Mammary epithelial cell (primary cell): Measurements from ENCODE around the gene WDR1.

ENCODE experiments used
- EZH2 ChIP-seq: IDR thresholded peaks from 2 replicates; pipeline ENCODE4 v1.6.1; 2012; ENCODE audit warnings: low read length, inconsistent platforms, borderline replicate concordance
- TF ChIP-seq, protein P1 (sequence below), 2 donors: IDR thresholded peaks in 1 of 2; conservative IDR thresholded peaks in 1 of 2; 2 replicates each; pipeline ENCODE4 v1.5.1; 2011 to 2012; ENCODE audit warnings: inconsistent platforms in 2 of 2, low read length in 2 of 2, mild to moderate bottlenecking in 2 of 2, control low read depth in 1 of 2, low read depth in 1 of 2; ENCODE audit not compliant: insufficient read depth in 1 of 2; ENCODE audit errors: extremely low read depth in 1 of 2

DNA sequence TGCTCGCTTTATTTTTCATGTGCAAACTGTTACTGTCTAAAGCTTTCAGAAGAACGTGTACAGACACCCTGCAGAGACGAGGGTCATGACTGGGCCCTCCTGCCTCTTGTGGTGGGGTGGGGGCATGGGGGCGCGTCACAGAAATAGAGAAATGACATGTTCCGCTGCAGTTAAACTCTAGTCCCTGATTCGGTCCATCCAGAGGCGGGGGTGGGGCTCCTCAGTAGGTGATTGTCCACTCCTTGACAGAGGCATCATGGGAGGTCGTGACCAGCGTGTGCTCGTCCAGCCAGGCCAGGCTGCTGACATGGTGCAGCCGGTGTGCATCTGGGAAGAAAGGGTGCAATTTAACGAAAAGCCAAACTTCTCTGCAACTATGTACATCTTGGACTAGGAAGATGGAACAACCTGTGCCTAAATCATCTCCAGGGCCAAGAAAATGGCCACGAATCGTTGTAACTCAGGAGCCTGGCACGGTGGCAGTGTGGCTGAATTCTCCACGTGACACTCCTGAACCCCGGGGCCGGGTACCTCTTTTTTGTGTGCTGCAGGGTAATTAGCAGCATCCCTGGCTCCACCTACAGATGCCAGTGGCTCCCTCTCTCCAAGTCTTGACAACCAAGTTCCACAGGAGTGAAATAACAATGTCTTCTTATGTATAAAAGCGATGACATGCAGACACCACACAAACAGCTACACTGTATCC is 41.3 kb downstream of the WDR1 start:
- TF ChIP-seq, protein P1, sequence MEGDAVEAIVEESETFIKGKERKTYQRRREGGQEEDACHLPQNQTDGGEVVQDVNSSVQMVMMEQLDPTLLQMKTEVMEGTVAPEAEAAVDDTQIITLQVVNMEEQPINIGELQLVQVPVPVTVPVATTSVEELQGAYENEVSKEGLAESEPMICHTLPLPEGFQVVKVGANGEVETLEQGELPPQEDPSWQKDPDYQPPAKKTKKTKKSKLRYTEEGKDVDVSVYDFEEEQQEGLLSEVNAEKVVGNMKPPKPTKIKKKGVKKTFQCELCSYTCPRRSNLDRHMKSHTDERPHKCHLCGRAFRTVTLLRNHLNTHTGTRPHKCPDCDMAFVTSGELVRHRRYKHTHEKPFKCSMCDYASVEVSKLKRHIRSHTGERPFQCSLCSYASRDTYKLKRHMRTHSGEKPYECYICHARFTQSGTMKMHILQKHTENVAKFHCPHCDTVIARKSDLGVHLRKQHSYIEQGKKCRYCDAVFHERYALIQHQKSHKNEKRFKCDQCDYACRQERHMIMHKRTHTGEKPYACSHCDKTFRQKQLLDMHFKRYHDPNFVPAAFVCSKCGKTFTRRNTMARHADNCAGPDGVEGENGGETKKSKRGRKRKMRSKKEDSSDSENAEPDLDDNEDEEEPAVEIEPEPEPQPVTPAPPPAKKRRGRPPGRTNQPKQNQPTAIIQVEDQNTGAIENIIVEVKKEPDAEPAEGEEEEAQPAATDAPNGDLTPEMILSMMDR (conservative IDR thresholded peaks at IDR 0.05 in 1 of 2, IDR thresholded peaks at IDR 0.05 in 1 of 2; ENCODE audit: extremely low read depth in 1 of 2, insufficient read depth in 1 of 2, low read depth in 1 of 2, low read length in 2 of 2) = no peak
- no peak for TF ChIP-seq EZH2
